Mammary epithelial cell (primary cell): Measurements from ENCODE around the gene EPHA2.

Experiments
- EZH2 ChIP-seq: IDR thresholded peaks from 2 replicates; pipeline ENCODE4 v1.6.1; 2012; ENCODE audit warnings: low read length, inconsistent platforms, borderline replicate concordance
- TF ChIP-seq, protein P1 (sequence below), 2 donors: IDR thresholded peaks in 1 of 2; conservative IDR thresholded peaks in 1 of 2; 2 replicates each; pipeline ENCODE4 v1.5.1; 2011 to 2012; ENCODE audit warnings: inconsistent platforms in 2 of 2, low read length in 2 of 2, mild to moderate bottlenecking in 2 of 2, control low read depth in 1 of 2, low read depth in 1 of 2; ENCODE audit not compliant: insufficient read depth in 1 of 2; ENCODE audit errors: extremely low read depth in 1 of 2

DNA sequence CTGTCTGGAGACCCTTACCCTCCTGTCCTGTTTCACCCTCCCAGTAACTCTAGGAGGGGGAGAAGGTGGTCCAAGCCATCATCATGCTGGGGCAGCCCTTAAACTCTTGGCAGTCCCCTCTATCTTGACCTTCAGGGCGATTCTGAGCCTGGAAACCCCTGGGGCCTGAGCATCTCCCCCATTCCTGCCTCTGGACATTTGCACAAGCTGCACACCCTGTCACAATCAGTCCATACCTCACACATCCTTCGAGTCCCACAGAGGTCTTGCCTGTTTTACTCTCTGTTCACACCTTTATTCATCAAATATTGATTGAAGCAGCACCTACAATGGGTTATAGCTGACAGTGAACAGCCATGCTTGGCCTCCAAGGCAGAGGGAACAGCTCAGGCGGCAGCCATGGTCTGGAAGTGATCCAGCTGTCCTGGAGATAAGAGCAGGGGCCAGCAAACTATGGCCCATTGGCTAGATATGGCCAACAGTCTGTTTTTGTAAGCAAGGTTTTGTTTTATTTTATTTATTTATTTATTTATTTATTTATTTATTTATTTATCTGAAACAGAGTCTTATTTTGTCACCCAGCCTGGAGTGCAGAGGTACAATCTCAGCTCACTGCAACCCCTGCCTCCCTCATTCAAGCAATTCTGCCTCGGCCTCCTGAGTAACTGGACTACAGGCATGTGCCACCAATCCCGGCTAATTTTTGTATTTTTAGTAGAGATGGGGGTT is 75.3 kb downstream of the EPHA2 start:
- TF ChIP-seq, protein P1, sequence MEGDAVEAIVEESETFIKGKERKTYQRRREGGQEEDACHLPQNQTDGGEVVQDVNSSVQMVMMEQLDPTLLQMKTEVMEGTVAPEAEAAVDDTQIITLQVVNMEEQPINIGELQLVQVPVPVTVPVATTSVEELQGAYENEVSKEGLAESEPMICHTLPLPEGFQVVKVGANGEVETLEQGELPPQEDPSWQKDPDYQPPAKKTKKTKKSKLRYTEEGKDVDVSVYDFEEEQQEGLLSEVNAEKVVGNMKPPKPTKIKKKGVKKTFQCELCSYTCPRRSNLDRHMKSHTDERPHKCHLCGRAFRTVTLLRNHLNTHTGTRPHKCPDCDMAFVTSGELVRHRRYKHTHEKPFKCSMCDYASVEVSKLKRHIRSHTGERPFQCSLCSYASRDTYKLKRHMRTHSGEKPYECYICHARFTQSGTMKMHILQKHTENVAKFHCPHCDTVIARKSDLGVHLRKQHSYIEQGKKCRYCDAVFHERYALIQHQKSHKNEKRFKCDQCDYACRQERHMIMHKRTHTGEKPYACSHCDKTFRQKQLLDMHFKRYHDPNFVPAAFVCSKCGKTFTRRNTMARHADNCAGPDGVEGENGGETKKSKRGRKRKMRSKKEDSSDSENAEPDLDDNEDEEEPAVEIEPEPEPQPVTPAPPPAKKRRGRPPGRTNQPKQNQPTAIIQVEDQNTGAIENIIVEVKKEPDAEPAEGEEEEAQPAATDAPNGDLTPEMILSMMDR (conservative IDR thresholded peaks at IDR 0.05 in 1 of 2, IDR thresholded peaks at IDR 0.05 in 1 of 2; ENCODE audit: extremely low read depth in 1 of 2, insufficient read depth in 1 of 2, low read depth in 1 of 2, low read length in 2 of 2): no peak
- no peak for TF ChIP-seq EZH2
